HEK293 (cell line): ENCODE measurements around the gene CDYL.

Experiments used
- CTCF ChIA-PET: fragments of 350-600 bp; formaldehyde crosslinking; extraction: SDS; loops from one replicate; lab custom pipeline; 2021; ENCODE audit warnings: antibody characterized with exemption; lab: Yijun Ruan, JAX
- POLR2A ChIA-PET: fragments of 300-600 bp; formaldehyde crosslinking; extraction: SDS; loops from one replicate; lab custom pipeline; 2020; ENCODE audit warnings: antibody characterized with exemption, inconsistent platforms; lab: Yijun Ruan, JAX
- H3K27ac ChIP-seq: fragments of 200-500 bp; sonication (Bioruptor generic); 2 replicates; pipeline ENCODE4 v1.5.1; 2014; ENCODE audit warnings: low read depth, low read length, control low read depth, inconsistent platforms; ENCODE audit errors: extremely low read depth
- H3K36me3 ChIP-seq, 2 experiments: fragments of 200-500 bp in 1 of 2; sonication (Bioruptor generic) in 1 of 2; 1 replicate in 1 of 2; 2 replicates in 1 of 2; pipeline ENCODE4 v1.5.1; 2014 to 2017; ENCODE audit warnings: inconsistent platforms in 2 of 2, low read length in 2 of 2; ENCODE audit not compliant: control insufficient read depth in 2 of 2, insufficient read depth in 1 of 2
- H3K4me1 ChIP-seq: fragments of 200-500 bp; sonication (Bioruptor generic); 2 replicates; pipeline ENCODE4 v1.5.1; 2014; ENCODE audit warnings: mild to moderate bottlenecking, low read length, inconsistent platforms; ENCODE audit not compliant: control insufficient read depth, insufficient read depth
- H3K4me3 ChIP-seq: 2 replicates; pipeline ENCODE4 v1.5.1; 2011; ENCODE audit warnings: low read depth, mild to moderate bottlenecking, control low read depth, low read length, moderate library complexity
- H3K9me3 ChIP-seq: fragments of 200-500 bp; sonication (Bioruptor generic); 2 replicates; pipeline ENCODE4 v1.5.1; 2014; ENCODE audit warnings: low read depth, low read length, inconsistent platforms; ENCODE audit not compliant: control insufficient read depth, insufficient read depth
- BCL11A ChIP-seq: fragments of 450-650 bp; formaldehyde crosslinking; IDR thresholded peaks from 2 replicates; pipeline ENCODE4 v1.5.1; 2016; ENCODE audit warnings: low read depth, missing biosample characterization, missing genetic modification characterization
- EGR2 ChIP-seq: fragments of 450-650 bp; formaldehyde crosslinking; IDR thresholded peaks from 2 replicates; pipeline ENCODE4 v1.5.1; 2016; ENCODE audit warnings: low read depth, missing biosample characterization, missing genetic modification characterization
- FEZF1 ChIP-seq: fragments of 450-650 bp; formaldehyde crosslinking; IDR thresholded peaks from 2 replicates; pipeline ENCODE4 v1.5.1; 2016; ENCODE audit warnings: missing biosample characterization, missing genetic modification characterization
- REST ChIP-seq: fragments of 450-650 bp; formaldehyde crosslinking; IDR thresholded peaks from 2 replicates; pipeline ENCODE4 v1.5.1; 2016; ENCODE audit warnings: missing biosample characterization, missing genetic modification characterization
- SP2 ChIP-seq: fragments of 450-650 bp; formaldehyde crosslinking; IDR thresholded peaks from 2 replicates; pipeline ENCODE4 v1.5.1; 2016; ENCODE audit warnings: missing biosample characterization, missing genetic modification characterization
- YY2 ChIP-seq: fragments of 450-650 bp; formaldehyde crosslinking; IDR thresholded peaks from 2 replicates; pipeline ENCODE4 v1.5.1; 2016; ENCODE audit warnings: missing biosample characterization, missing genetic modification characterization
- ZNF223 ChIP-seq: fragments of 450-650 bp; formaldehyde crosslinking; IDR thresholded peaks from 2 replicates; pipeline ENCODE4 v1.5.1; 2016; ENCODE audit warnings: missing biosample characterization, missing genetic modification characterization
- ZNF239 ChIP-seq: fragments of 450-650 bp; formaldehyde crosslinking; IDR thresholded peaks from 2 replicates; pipeline ENCODE4 v1.5.1; 2016; ENCODE audit warnings: missing biosample characterization, missing genetic modification characterization
- ZNF391 ChIP-seq: fragments of 450-650 bp; formaldehyde crosslinking; IDR thresholded peaks from 2 replicates; pipeline ENCODE4 v1.5.1; 2016; ENCODE audit warnings: low read depth, missing biosample characterization, missing genetic modification characterization, borderline replicate concordance
- ZNF398 ChIP-seq: fragments of 450-650 bp; formaldehyde crosslinking; IDR thresholded peaks from 2 replicates; pipeline ENCODE4 v1.5.1; 2017; ENCODE audit warnings: missing biosample characterization, missing genetic modification characterization
- ZNF48 ChIP-seq: fragments of 450-650 bp; formaldehyde crosslinking; IDR thresholded peaks from 2 replicates; pipeline ENCODE4 v1.5.1; 2016; ENCODE audit warnings: missing biosample characterization, missing genetic modification characterization
- ZNF639 ChIP-seq: fragments of 450-650 bp; formaldehyde crosslinking; IDR thresholded peaks from 2 replicates; pipeline ENCODE4 v1.5.1; 2016; ENCODE audit warnings: missing biosample characterization, missing genetic modification characterization
- ZNF837 ChIP-seq: fragments of 450-650 bp; formaldehyde crosslinking; IDR thresholded peaks from 2 replicates; pipeline ENCODE4 v1.5.1; 2016; ENCODE audit warnings: missing biosample characterization, missing genetic modification characterization
- TF ChIP-seq, protein P1 (sequence below): fragments of 450-650 bp; formaldehyde crosslinking; IDR thresholded peaks from 2 replicates; pipeline ENCODE4 v1.5.1; 2016; ENCODE audit warnings: missing biosample characterization, missing genetic modification characterization, borderline replicate concordance

Gene CDYL

GRCh38 chr6:4950836-4951533 lies 174.8 kb downstream of the CDYL start:
- POLR2A ChIA-PET: interaction anchor here (0.7 kb wide), 1 partner anchor 52 kb away, joined by 3 read pairs; the partner anchor contains the start of gene RPP40
- Histone ChIP-seq H3K27ac (no peak overlapping the region), H3K4me1 (no peaks in the 10 kb centered on the region), H3K36me3 (peaks cover 8 to 27% of the 10 kb centered on the region in 2 experiments), H3K4me3 (no peak overlapping the region), H3K9me3 (no peaks in the 10 kb centered on the region)
- TF ChIP-seq REST (tag by site-specific recombination) (no peak), EGR2 (0 out of 2 replicates have a peak, but pooled peaks have one; percentile 28)
- CTCF ChIA-PET: interaction anchor here (1.0 kb wide), 1 partner anchor 14 kb away, joined by 6 read pairs; no protein-coding TSS in a partner anchor

GRCh38 chr6:4953440-4953839 lies 177.2 kb downstream of the CDYL start:
- H3K36me3 ChIP-seq: peaks cover 8 to 22% of the 10 kb centered on the region in 2 experiments
- H3K9me3 ChIP-seq: no peaks in the 10 kb centered on the region
- H3K4me1 ChIP-seq: no peaks in the 10 kb centered on the region
- no peak overlapping the region for H3K27ac ChIP-seq
- CTCF ChIA-PET: no interaction called here
- no peak overlapping the region for H3K4me3 ChIP-seq
- POLR2A ChIA-PET: no interaction called here
- TF ChIP-seq SP2 (tag by site-specific recombination) (no peak), EGR2 (no peak), ZNF239 (tag by site-specific recombination) (no peak)
- TF ChIP-seq, all 188 proteins: peak for 0

DNA sequence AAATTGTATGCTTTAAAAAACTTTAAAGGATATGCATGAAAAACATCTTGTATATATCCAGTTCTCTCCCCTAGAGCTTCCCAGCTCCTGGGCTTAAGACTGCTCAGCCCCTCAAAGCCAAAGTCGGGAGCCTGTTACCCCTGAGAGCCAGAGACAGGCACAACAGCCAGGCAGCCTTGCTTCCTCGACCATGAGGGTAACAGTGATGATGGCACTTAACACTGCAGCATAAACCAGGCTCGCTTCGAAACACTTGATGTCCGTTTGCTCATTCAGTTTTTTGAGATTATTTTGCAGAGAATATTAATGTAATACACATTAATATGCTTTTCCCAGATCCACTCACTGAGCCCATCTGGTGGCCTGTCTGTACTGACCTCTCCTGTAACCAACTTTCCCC lies 180.4 kb downstream of the CDYL start:
- H3K4me1 ChIP-seq: no peaks in the 10 kb centered on the region
- POLR2A ChIA-PET: no interaction called here
- no peak for TF ChIP-seq BCL11A (tag by site-specific recombination)
- no peak for TF ChIP-seq ZNF223 (tag by site-specific recombination)
- no peak for TF ChIP-seq ZNF398
- TF ChIP-seq ZNF837 (tag by site-specific recombination): no peak
- TF ChIP-seq, protein P1, sequence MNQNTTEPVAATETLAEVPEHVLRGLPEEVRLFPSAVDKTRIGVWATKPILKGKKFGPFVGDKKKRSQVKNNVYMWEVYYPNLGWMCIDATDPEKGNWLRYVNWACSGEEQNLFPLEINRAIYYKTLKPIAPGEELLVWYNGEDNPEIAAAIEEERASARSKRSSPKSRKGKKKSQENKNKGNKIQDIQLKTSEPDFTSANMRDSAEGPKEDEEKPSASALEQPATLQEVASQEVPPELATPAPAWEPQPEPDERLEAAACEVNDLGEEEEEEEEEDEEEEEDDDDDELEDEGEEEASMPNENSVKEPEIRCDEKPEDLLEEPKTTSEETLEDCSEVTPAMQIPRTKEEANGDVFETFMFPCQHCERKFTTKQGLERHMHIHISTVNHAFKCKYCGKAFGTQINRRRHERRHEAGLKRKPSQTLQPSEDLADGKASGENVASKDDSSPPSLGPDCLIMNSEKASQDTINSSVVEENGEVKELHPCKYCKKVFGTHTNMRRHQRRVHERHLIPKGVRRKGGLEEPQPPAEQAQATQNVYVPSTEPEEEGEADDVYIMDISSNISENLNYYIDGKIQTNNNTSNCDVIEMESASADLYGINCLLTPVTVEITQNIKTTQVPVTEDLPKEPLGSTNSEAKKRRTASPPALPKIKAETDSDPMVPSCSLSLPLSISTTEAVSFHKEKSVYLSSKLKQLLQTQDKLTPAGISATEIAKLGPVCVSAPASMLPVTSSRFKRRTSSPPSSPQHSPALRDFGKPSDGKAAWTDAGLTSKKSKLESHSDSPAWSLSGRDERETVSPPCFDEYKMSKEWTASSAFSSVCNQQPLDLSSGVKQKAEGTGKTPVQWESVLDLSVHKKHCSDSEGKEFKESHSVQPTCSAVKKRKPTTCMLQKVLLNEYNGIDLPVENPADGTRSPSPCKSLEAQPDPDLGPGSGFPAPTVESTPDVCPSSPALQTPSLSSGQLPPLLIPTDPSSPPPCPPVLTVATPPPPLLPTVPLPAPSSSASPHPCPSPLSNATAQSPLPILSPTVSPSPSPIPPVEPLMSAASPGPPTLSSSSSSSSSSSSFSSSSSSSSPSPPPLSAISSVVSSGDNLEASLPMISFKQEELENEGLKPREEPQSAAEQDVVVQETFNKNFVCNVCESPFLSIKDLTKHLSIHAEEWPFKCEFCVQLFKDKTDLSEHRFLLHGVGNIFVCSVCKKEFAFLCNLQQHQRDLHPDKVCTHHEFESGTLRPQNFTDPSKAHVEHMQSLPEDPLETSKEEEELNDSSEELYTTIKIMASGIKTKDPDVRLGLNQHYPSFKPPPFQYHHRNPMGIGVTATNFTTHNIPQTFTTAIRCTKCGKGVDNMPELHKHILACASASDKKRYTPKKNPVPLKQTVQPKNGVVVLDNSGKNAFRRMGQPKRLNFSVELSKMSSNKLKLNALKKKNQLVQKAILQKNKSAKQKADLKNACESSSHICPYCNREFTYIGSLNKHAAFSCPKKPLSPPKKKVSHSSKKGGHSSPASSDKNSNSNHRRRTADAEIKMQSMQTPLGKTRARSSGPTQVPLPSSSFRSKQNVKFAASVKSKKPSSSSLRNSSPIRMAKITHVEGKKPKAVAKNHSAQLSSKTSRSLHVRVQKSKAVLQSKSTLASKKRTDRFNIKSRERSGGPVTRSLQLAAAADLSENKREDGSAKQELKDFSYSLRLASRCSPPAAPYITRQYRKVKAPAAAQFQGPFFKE (tag by site-specific recombination): no peak
- no peak for TF ChIP-seq ZNF639
- TF ChIP-seq ZNF391 (tag by site-specific recombination): no peak
- no peak for TF ChIP-seq YY2
- TF ChIP-seq FEZF1 (tag by site-specific recombination): no peak
- TF ChIP-seq ZNF48: no peak

More for the DNA sequence above, 180.4 kb downstream of the CDYL start:
- Histone ChIP-seq H3K36me3 (peaks cover 8 to 22% of the 10 kb centered on the region in 2 experiments), H3K4me3 (no peak overlapping the region), H3K27ac (no peak overlapping the region), H3K9me3 (no peaks in the 10 kb centered on the region)
- CTCF ChIA-PET: interaction anchor here (1.2 to 1.4 kb wide), 2 partner anchors 8 to 38 kb away, joined by 3 read pairs; no protein-coding TSS in a partner anchor
